Coronary artery (tissue), 2 donors: Measurements from ENCODE around the gene MRC2.

Experiments used
- DNase-seq: peaks from one replicate; pipeline ENCODE4 v3.0.0-alpha.2; 2017; ENCODE audit warnings: low spot score
- H3K27ac ChIP-seq, 2 donors: fragments of 200-600 bp; sonication (generic); one replicate each; pipeline ENCODE4 v1.5.1; 2016 to 2019
- H3K4me3 ChIP-seq: fragments of 200-600 bp; sonication (generic); 2 replicates; pipeline ENCODE4 v1.5.1; 2016; ENCODE audit warnings: mild to moderate bottlenecking, moderate library complexity
- CTCF ChIP-seq: fragments of 200-600 bp; sonication (generic); IDR thresholded peaks from one replicate; pipeline ENCODE4 v1.5.1; 2019; ENCODE audit warnings: antibody characterized with exemption

MRC2 gene

GRCh38 chr17:62614142-62614541, 13.3 kb upstream of the MRC2 start:
- TF ChIP-seq CTCF: no peak
- no peak for DNase-seq
- H3K4me3 ChIP-seq: no peak overlapping the region
- H3K27ac ChIP-seq: no peak overlapping the region

- no peak for TF ChIP-seq CTCF
- no peak overlapping the region for H3K4me3 ChIP-seq
- H3K27ac ChIP-seq: no peak overlapping the region
- DNase-seq: no peak
These were observed 12.0 kb upstream of the MRC2 start for GRCh38 chr17:62615503-62615902.

GRCh38 chr17:62616993-62617893, 10.2 kb upstream of the MRC2 start:
- no peak for TF ChIP-seq CTCF
- no peak for DNase-seq
- no peak overlapping the region for H3K27ac ChIP-seq
- no peak overlapping the region for H3K4me3 ChIP-seq

GRCh38 chr17:62617894-62618472, 9.5 kb upstream of the MRC2 start:
- no peak overlapping the region for H3K4me3 ChIP-seq
- TF ChIP-seq CTCF: no peak
- DNase-seq: no peak
- peak overlapping the region in 1 of 2 donors; percentile 18 for H3K27ac ChIP-seq

GRCh38 chr17:62618647-62619416, 8.6 kb upstream of the MRC2 start:
- Histone ChIP-seq H3K4me3 (no peak overlapping the region), H3K27ac (peak overlapping the region in 1 of 2 donors; percentile 18)
- no peak for TF ChIP-seq CTCF
- DNase-seq: no peak

GRCh38 chr17:62619417-62620155, 7.9 kb upstream of the MRC2 start:
- no peak for TF ChIP-seq CTCF
- DNase-seq: no peak
- H3K27ac ChIP-seq: peak overlapping the region in 1 of 2 donors; percentile 12
- no peak overlapping the region for H3K4me3 ChIP-seq
